Hypothalamus (tissue), 51 donors: ENCODE results near the gene SAFB.
"Not testable (repeated sequence)": the region's sequence is repeated elsewhere in the genome, so short reads cannot be mapped to it uniquely, and the experiment has no call there.

ENCODE experiments used
- DNase-seq, 51 donors: peaks; one replicate each; lab custom pipeline; 2025; lab: John Stamatoyannopoulos, UW

SAFB gene

GRCh38 chr19:5594521-5594950 is 28.3 kb upstream of the SAFB start:
- no peak for DNase-seq

DNA sequence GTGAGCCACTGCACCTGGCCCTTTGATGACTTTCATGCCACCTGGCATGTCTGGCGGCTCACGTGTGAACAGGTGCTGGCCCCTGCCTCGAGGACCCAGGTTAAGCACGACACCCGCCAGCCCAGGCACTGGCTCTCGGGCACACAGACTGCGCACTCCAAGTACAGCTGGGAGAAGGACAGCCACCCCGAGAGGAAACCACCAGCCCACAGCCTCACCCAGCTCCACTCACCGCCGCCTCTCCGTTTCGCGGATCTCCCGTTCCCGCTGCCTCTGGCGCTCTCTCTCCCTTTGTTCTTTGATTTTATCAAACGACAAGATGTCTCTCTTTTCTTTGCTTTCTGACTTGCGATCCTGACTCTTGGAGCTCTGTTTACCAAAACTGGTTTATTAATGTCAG is 27.8 kb upstream of the SAFB start:
- no peak for DNase-seq

GRCh38 chr19:5595745-5596144 is 27.1 kb upstream of the SAFB start:
- no peak for DNase-seq

- DNase-seq = no peak
These were observed 22.1 kb upstream of the SAFB start for GRCh38 chr19:5600797-5601196.

GRCh38 chr19:5603626-5604025 is 19.3 kb upstream of the SAFB start:
- DNase-seq = no peak

GRCh38 chr19:5605362-5605761 is 17.5 kb upstream of the SAFB start:
- no peak for DNase-seq

GRCh38 chr19:5607318-5608275 is 15.3 kb upstream of the SAFB start:
- DNase-seq = no peak

GRCh38 chr19:5608291-5608690 is 14.6 kb upstream of the SAFB start:
- DNase-seq = no peak

- DNase-seq = not testable (repeated sequence)
These were observed 14.1 kb upstream of the SAFB start for GRCh38 chr19:5608766-5609165.

GRCh38 chr19:5609881-5610448 is 12.9 kb upstream of the SAFB start:
- DNase-seq = no peak

DNA sequence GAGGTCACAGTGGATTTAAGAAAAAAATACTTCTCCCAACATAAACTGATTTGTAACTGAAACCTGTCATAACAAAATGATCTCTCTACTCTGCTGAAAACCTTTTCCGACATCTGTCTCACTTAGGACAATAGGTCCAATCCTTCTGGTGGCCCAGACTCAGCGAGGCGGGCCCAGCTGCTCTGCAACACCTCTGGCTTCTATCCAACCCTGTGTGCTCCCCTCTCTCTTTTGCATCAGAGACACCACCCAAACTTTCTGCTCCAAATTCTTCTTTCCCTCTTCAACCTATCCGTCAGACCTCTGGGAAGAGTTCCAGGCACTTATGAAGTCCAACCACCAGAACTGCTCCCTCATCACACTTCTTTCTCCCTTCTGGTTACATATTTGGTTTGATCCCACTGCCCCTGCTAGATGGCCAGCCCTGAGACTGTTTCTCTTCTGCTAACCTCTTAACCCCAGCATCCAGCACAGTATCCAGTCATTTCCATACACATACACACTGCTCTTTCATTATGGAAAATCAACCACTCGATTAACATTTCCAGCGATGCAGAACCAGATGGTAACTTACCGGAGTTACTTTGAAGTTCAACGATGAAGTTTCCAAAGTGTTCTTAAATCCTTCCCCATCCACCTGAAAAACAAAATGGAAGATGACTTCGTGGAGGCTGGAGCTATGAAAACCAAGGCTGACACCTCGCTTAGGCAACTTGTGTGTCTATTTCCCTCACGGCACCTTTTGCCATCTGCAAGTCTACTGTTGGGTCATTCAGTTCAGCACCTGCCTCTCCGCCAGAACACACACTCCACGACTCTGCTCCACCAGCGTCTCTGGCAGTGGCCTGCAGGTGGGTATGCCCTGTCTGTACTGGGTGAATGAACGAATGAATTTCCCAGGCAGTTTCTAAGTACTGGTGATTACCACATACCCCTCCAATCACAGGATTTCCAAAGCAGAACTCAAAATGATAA is 9.7 kb upstream of the SAFB start:
- DNase-seq = no peak

DNA sequence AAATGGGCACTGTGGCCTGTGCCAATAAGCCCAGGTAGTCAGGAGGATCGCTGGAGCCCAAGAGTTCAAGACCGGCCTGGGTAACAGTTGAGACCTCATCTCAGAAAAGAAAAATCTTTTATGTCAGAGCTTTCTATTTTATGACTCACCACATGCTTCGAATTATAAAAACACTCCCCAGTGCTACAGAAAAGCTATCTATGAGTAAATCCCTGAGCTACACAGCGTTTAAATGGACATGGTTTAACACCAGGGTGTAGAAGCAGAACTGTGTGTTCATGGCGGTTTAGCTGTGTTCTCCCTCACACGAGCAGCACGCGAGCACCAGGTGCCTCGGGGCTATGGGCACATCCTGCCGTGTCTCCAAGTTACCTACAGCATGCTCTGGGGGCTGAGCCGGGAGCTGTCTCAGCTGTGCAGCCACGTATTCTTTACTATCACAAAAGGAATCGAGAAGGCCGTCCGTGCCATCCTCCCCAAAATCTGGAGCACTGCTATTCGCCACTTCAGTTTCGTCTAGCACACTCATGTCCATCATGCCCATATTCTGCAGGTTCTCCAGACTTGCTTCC is 7.0 kb upstream of the SAFB start:
- DNase-seq = no peak

DNA sequence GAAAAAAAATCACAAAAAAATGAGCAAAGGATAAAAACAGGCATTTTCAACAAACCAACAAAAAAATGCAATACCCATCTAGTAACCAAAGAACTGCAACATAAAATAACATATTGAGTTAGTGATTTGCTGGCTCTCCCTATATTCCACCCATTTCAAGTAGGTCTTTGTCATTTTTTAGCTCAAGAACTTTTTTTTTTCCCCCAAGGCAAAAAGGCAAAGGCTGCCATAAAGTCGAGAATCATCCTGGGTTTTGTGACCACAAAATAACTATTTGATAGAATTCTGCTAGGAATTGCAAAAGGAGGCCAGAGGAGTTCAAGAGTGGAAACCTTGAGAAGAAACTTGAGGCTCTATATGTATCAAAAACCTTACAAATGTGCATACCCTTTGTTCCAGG is 5.8 kb upstream of the SAFB start:
- DNase-seq = no peak

- no peak for DNase-seq
These were observed 4.3 kb upstream of the SAFB start for GRCh38 chr19:5618591-5618990.

DNA sequence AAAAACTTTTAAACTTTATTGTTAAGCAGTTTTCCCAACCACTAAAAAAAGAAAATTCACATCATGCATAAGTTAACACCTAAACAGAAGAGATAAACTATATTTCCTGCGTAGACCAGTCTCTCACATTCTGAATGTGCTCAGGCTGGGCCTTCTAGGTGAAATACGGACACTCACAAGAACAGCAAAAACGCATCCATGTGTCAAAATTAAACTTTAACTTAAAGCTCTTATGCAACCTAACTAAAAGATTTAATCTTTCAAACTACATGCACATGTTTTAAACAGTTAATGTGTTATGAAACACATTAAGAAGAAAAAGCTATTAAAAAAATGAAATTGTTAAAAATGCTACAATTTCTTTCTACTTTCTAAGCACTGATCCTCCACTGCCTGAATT is 2.9 kb upstream of the SAFB start:
- no peak for DNase-seq

DNA sequence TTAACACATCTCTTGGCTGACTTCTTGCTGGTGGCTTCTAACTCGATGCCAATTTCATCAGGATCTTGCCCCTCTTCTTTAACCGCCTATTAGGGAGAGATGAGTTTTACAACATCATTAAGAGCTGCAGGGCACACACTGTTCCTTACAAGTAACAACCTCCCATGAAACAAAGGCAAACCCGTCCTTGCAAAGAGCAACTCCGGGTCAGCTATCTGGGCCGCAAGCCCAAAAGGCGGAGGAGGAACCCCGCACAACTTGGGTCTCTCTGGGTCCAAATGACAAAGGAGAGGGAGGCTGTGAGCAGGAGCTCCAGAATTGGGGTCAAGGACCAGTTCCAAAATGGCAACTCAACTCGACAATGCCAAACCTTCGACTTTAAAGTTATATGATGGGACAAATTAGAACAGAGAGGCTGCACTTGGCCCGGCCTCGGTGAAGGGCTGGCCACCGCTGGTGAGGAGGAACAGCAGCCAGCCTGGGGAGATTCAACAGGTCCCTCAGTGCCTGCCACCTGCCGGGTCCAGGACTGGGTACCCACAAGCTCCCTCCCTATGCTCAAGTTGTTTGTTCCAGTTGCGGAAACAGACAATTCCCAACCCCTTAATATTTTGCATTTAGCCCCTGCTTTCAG is 1.5 kb upstream of the SAFB start:
- peak in 41 of 51 donors; percentile 11 to 74 (median 37) for DNase-seq

DNA sequence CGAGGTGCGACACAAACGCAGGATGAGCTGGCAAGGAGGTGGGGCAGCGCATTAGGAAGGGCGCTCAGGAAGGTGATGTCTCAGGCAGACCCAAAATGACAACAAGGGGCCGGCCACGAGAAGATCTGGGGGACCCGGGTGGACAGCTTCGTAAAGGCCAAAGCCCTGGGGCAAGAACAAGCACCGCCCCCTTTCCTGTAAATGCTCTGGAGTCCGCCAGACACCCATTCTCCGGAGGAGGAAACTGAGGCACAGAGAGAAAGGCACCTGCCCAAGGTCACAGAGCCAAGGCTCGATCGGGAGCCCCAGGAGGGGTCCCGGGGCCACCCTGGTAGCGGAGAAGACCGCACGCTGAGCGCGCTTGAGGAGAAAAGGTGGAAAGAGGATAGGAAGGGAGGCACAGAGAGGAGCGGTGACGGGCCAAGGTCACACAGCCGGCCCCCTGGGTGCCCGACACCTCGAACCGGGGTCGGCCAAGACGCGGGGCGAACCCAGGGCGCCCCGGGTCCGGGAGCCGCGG is 878 bp upstream of the SAFB start:
- DNase-seq = peak in 12 of 51 donors; percentile 10 to 66 (median 36)

GRCh38 chr19:5623397-5624017 is 624 bp downstream of the SAFB start:
- peak in 4 of 51 donors; percentile 20 to 46 (median 44) for DNase-seq

DNA sequence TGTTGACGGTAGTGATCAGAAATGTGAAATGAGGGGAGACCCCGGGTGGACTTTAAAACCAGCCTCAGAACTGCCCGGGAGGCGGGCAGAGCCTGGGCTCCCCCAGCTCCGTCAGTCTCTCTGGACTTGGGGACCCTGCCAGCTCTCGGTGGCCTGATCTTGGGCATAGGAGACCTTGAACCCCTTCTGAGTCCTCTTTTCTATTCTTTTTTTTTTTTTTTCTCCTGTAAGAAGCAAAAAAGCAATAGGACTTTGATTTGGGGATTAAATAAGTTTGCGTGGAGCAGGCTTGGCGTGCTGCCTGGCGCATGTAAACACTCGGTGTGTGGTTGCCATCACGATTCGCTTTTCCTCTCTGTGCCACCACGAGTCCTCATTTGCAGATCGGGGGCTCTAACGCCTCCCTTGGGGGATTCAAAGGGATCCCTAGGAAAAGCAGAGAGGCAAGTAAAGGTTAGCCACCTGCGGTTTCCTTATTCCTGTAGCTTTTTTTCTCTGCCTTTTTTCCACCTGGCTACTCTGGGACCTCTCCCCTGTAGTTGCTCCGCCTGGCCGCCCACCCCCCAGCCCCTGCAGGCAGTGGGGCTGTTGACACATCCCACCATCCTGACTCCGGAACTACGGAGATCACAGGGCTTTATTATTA is 1.3 kb downstream of the SAFB start:
- peak in 22 of 51 donors; percentile 2 to 50 (median 21) for DNase-seq
